Stomach (tissue), 9 donors: ENCODE results near the gene C20orf202. TPM values are rescaled to one million over a fixed set of nuclear protein-coding genes. Genes with fewer than 3 reads are reported as not detected.

Experiments used
- DNase-seq, 2 donors: peaks; one replicate each; pipeline versions ENCODE4 v3.0.0 to v3.0.0-alpha.2; 2013 to 2019
- H3K27ac ChIP-seq, 5 donors: fragments of 200-600 bp in 4 of 5; sonication (generic) in 4 of 5; one replicate each; pipeline ENCODE4 v1.5.1; 2013 to 2019; ENCODE audit warnings: mild to moderate bottlenecking in 1 of 5, moderate library complexity in 1 of 5
- H3K27me3 ChIP-seq, 3 donors: fragments of 200-600 bp; sonication (generic); one replicate each; pipeline ENCODE4 v1.5.1; 2017 to 2019; ENCODE audit warnings: mixed run types in 1 of 3
- H3K36me3 ChIP-seq, 4 donors: fragments of 200-600 bp; sonication (generic); 1 replicate in 3 of 4; 2 replicates in 1 of 4; pipeline ENCODE4 v1.5.1; 2016 to 2019
- H3K4me1 ChIP-seq, 4 donors: fragments of 200-600 bp; sonication (generic); one replicate each; pipeline ENCODE4 v1.5.1; 2016 to 2019
- H3K4me3 ChIP-seq, 4 donors: fragments of 200-600 bp; sonication (generic) in 3 of 4; one replicate each; pipeline ENCODE4 v1.5.1; 2016 to 2019; ENCODE audit warnings: mild to moderate bottlenecking in 1 of 4
- H3K9me3 ChIP-seq, 4 donors: fragments of 200-600 bp; sonication (generic); one replicate each; pipeline ENCODE4 v1.5.1; 2016 to 2019
- EP300 ChIP-seq: sonication (generic); formaldehyde crosslinking; IDR thresholded peaks from one replicate; pipeline ENCODE4 v1.6.1; 2017; ENCODE audit warnings: antibody characterized with exemption
- POLR2A ChIP-seq, 4 donors: fragments of 450-650 bp; IDR thresholded peaks; one replicate each; pipeline ENCODE4 v1.6.1; 2016; ENCODE audit warnings: antibody characterized with exemption in 4 of 4, control low read depth in 2 of 4, mild to moderate bottlenecking in 1 of 4, moderate library complexity in 1 of 4
- POLR2AphosphoS5 ChIP-seq, 3 donors: sonication (generic); formaldehyde crosslinking; IDR thresholded peaks; one replicate each; pipeline ENCODE4 v1.6.1; 2016; ENCODE audit warnings: antibody characterized with exemption in 3 of 3
- WGBS, 5 donors: extraction: QIAGEN DNeasy Blood & Tissue Kit in 3 of 5; methylation state at CpG; one replicate each; pipeline versions ENCODE4 v1.1.5 to v1.1.7; 2013 to 2018; 5-methylcytosine and 5-hydroxymethylcytosine counted together
- intact Hi-C: fragments of 100-400 bp; cut with DNase I; formaldehyde crosslinking; loops from one replicate; pipeline ENCODE4 v1.15.1; 2023; ENCODE audit warnings: low total_unique reads
- polyA plus RNA-seq, 3 donors: library from polyadenylated mRNA; stranded (reverse); fragments of 200-250 nt; gene quantifications; one replicate each; pipeline ENCODE4 v1.2.3, GENCODE V29; 2013
- total RNA-seq, 5 donors: library from RNA; depleted of rRNA; stranded (reverse); fragments of >200 nt; gene quantifications; one replicate each; pipeline versions ENCODE4 v1.1.0 to v1.2.3, GENCODE V29; 2014 to 2016
- TF ChIP-seq, protein P1 (sequence below), 7 experiments: fragments of 450-650 bp in 4 of 7; fragments of 200-600 bp in 3 of 7; sonication (generic) in 3 of 7; IDR thresholded peaks; one replicate each; pipeline ENCODE4 v1.5.1; 2016 to 2019; ENCODE audit warnings: antibody characterized with exemption in 7 of 7, control low read depth in 2 of 7, mild to moderate bottlenecking in 1 of 7
- donor health status: healthy with polysubstance abuse.
- donor health status: Bipolar disorder and iron deficiency.
- donor health status: healthy.

The C20orf202 gene
- total and polyA plus RNA-seq, 8 donors = 0.05 TPM; not detected in 7

GRCh38 chr20:1178103-1178502, 25.2 kb upstream of the C20orf202 start:
- intact Hi-C loops = no loop called here
- TF ChIP-seq, protein P1, sequence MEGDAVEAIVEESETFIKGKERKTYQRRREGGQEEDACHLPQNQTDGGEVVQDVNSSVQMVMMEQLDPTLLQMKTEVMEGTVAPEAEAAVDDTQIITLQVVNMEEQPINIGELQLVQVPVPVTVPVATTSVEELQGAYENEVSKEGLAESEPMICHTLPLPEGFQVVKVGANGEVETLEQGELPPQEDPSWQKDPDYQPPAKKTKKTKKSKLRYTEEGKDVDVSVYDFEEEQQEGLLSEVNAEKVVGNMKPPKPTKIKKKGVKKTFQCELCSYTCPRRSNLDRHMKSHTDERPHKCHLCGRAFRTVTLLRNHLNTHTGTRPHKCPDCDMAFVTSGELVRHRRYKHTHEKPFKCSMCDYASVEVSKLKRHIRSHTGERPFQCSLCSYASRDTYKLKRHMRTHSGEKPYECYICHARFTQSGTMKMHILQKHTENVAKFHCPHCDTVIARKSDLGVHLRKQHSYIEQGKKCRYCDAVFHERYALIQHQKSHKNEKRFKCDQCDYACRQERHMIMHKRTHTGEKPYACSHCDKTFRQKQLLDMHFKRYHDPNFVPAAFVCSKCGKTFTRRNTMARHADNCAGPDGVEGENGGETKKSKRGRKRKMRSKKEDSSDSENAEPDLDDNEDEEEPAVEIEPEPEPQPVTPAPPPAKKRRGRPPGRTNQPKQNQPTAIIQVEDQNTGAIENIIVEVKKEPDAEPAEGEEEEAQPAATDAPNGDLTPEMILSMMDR (IDR thresholded peaks at IDR 0.05) = no peak
- TF ChIP-seq EP300 (no peak), POLR2AphosphoS5 (IDR thresholded peaks at IDR 0.05) (no peak), POLR2A (IDR thresholded peaks at IDR 0.05) (no peak)
- no peak for DNase-seq

GRCh38 chr20:1178623-1179022, 24.6 kb upstream of the C20orf202 start:
- no peak for TF ChIP-seq EP300
- TF ChIP-seq, protein P1 (IDR thresholded peaks at IDR 0.05) = no peak
- TF ChIP-seq POLR2AphosphoS5 (IDR thresholded peaks at IDR 0.05) = no peak
- no peak for TF ChIP-seq POLR2A (IDR thresholded peaks at IDR 0.05)
- intact Hi-C loops = no loop called here
- Histone ChIP-seq H3K4me1 (no peaks in the 10 kb centered on the region), H3K9me3 (no peaks in the 10 kb centered on the region), H3K4me3 (no peak overlapping the region), H3K36me3 (peaks cover 0 to 60% (median 39%) of the 10 kb centered on the region in 4 donors), H3K27ac (no peak overlapping the region), H3K27me3 (peaks cover 0 to 10% (median under 1%) of the 10 kb centered on the region in 3 donors)
- 91 to 93% (median 92%) methylated on average over 3 of the region's 3 CpGs for WGBS, 5 donors
- DNase-seq = no peak

More at GRCh38 chr20:1178103-1178502, 25.2 kb upstream of the C20orf202 start:
- no peaks in the 10 kb centered on the region for H3K9me3 ChIP-seq
- no peaks in the 10 kb centered on the region for H3K4me1 ChIP-seq
- H3K36me3 ChIP-seq = peaks cover 0 to 65% (median 44%) of the 10 kb centered on the region in 4 donors
- peaks cover 0 to 5% (median 0%) of the 10 kb centered on the region in 3 donors for H3K27me3 ChIP-seq
- WGBS, 5 donors = 82 to 96% (median 89%) methylated on average over 3 of the region's 3 CpGs
- no peak overlapping the region for H3K4me3 ChIP-seq
- no peak overlapping the region for H3K27ac ChIP-seq

- WGBS, 5 donors = 94 to 95% (median 95%) methylated on average over 23 to 27 of the region's 27 CpGs
Measured at GRCh38 chr20:1180949-1181348, 22.3 kb upstream of the C20orf202 start.

DNA sequence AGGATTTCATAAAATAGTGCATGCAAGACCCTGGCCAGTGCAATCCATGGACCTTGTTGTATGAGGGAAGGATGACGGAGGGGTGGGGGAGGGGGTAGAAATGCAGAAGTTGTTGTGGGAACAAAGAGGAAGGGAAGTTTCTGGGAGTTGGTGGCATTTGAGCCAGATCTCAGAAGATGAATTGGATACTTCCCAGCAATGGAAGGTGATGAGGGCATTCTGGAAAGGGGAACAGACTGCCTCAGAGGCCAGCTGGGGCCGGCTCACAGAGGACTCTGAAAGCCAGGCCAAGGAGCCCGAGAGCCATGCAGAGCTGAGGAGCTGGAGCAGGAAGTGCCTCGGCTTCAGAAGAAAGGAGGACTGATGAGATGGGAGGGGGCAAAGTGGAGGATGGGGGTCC, 21.1 kb upstream of the C20orf202 start:
- intact Hi-C loops = no loop called here
- H3K9me3 ChIP-seq = no peaks in the 10 kb centered on the region
- H3K36me3 ChIP-seq = peaks cover 0 to 26% (median 6%) of the 10 kb centered on the region in 4 donors
- H3K4me1 ChIP-seq = peaks cover 12 to 27% (median 18%) of the 10 kb centered on the region in 4 donors
- peaks cover 6 to 45% (median 25%) of the 10 kb centered on the region in 3 donors for H3K27me3 ChIP-seq
- no peak overlapping the region for H3K27ac ChIP-seq
- DNase-seq = no peak
- H3K4me3 ChIP-seq = no peak overlapping the region
- 42 to 59% (median 51%) methylated on average over 4 of the region's 4 CpGs for WGBS, 5 donors
- TF ChIP-seq POLR2AphosphoS5 (IDR thresholded peaks at IDR 0.05) = no peak
- no peak for TF ChIP-seq EP300

More at GRCh38 chr20:1180949-1181348, 22.3 kb upstream of the C20orf202 start:
- no peak for DNase-seq
- peaks cover 0 to 38% (median 16%) of the 10 kb centered on the region in 4 donors for H3K36me3 ChIP-seq
- intact Hi-C loops = no loop called here
- H3K4me3 ChIP-seq = no peak overlapping the region
- H3K27ac ChIP-seq = no peak overlapping the region
- H3K27me3 ChIP-seq = peaks cover 6 to 33% (median 24%) of the 10 kb centered on the region in 3 donors
- TF ChIP-seq, protein P1 (IDR thresholded peaks at IDR 0.05) = no peak
- TF ChIP-seq POLR2AphosphoS5 (IDR thresholded peaks at IDR 0.05) (no peak), POLR2A (IDR thresholded peaks at IDR 0.05) (no peak), EP300 (no peak)
- H3K4me1 ChIP-seq = peaks cover 12 to 18% (median 15%) of the 10 kb centered on the region in 4 donors
- no peaks in the 10 kb centered on the region for H3K9me3 ChIP-seq

GRCh38 chr20:1183153-1183552, 20.1 kb upstream of the C20orf202 start:
- intact Hi-C loops = no loop called here
- no peak for DNase-seq
- 48 to 75% (median 65%) methylated on average over 6 of the region's 6 CpGs for WGBS, 5 donors
- TF ChIP-seq EP300 (no peak), POLR2A (IDR thresholded peaks at IDR 0.05) (no peak), POLR2AphosphoS5 (IDR thresholded peaks at IDR 0.05) (no peak)
- TF ChIP-seq, protein P1 (IDR thresholded peaks at IDR 0.05) = no peak
- H3K9me3 ChIP-seq = no peaks in the 10 kb centered on the region
- no peak overlapping the region for H3K4me3 ChIP-seq
- peaks cover 0 to 19% (median 5%) of the 10 kb centered on the region in 4 donors for H3K36me3 ChIP-seq
- peaks cover 12 to 28% (median 21%) of the 10 kb centered on the region in 4 donors for H3K4me1 ChIP-seq
- H3K27me3 ChIP-seq = peaks cover 6 to 46% (median 25%) of the 10 kb centered on the region in 3 donors
- H3K27ac ChIP-seq = no peak overlapping the region
